Central memory CD8-positive, alpha-beta T cell (primary cell): Measurements from ENCODE around the gene RTF2.
A peak's percentile ranks its signal among the peaks of the same experiment; 100 is the strongest.

ENCODE experiments used
- ATAC-seq: fragments of 150-1000 bp; cut with Tn5 transposase; replicated peaks from 2 replicates; pipeline ENCODE4 v1.10.0; 2022; ENCODE audit warnings: mild to moderate bottlenecking, moderate FRiP score, moderate number of reproducible peaks; ENCODE audit not compliant: poor library complexity, severe bottlenecking; ENCODE audit errors: extremely low read depth
- DNase-seq, 2 donors: peaks; one replicate each; pipeline ENCODE4 v3.0.0; 2021; ENCODE audit warnings: low spot score in 2 of 2
- H3K27ac Mint-ChIP-seq: one replicate; pipeline ENCODE4 v1.8.0; 2022; ENCODE audit warnings: low read depth, mild to moderate bottlenecking, moderate library complexity, mixed read lengths
- H3K27me3 Mint-ChIP-seq: one replicate; pipeline ENCODE4 v1.8.0; 2022; ENCODE audit warnings: mixed read lengths
- H3K36me3 Mint-ChIP-seq: one replicate; pipeline ENCODE4 v1.8.0; 2022; ENCODE audit warnings: mild to moderate bottlenecking, moderate library complexity, mixed read lengths; ENCODE audit not compliant: insufficient read depth
- H3K4me1 Mint-ChIP-seq: one replicate; pipeline ENCODE4 v1.8.0; 2022; ENCODE audit warnings: mixed read lengths
- H3K4me3 Mint-ChIP-seq: one replicate; pipeline ENCODE4 v1.8.0; 2022; ENCODE audit warnings: mild to moderate bottlenecking, moderate library complexity, mixed read lengths
- H3K9me3 Mint-ChIP-seq: one replicate; pipeline ENCODE4 v1.8.0; 2022; ENCODE audit warnings: mixed read lengths

The RTF2 gene

DNA sequence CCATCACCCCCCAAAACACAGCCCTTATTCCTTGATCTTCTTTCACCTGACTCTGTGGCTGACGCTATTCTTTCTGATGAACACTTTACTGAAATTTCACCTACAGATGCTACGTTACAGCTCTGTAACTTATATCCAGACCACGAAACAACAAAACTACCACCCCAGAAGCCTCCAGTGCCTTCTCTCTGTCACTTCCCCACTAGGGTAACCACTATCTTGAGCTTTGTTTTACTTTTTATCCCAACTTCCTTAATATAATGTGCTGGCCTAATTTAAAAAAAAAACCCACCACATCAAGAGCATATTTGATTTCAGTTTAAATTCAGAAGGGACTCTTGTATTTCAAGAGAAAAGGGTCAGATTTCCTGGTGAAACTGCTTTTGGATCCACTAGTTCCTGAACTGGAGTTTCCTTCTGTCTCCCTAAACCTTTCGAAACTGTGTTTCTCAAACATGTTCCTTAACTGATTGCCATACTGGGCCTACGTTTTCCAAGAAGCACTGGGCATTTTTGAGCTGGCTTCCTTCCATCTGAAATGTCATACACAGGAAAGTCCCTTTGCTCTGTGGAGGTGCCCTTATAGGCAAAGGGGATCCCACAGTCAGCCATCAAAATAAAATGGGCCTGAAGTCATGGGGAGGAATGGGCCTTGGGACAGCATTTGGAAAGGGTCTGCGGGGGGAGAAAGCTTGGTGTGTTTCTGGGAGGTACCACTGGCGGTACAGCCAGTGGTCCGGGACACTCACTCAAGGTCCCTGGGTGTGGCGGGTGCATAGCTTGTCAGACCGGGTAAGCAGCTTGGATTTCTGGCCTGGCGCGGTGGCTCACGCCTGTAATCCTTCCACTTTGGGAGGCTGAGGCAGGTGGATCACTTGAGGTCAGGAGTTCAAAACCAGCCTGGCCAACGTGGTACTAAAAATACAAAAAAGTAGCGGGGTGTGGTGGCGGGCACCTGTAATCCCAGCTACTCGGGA lies 25.8 kb upstream of the RTF2 start:
- DNase-seq, result no peak
- no peaks in the 10 kb centered on the region for H3K9me3 Mint-ChIP-seq
- peaks cover 39% of the 10 kb centered on the region for H3K4me1 Mint-ChIP-seq
- H3K4me3 Mint-ChIP-seq, result peak overlapping the region; percentile 4
- no peaks in the 10 kb centered on the region for H3K27me3 Mint-ChIP-seq
- peak overlapping the region; percentile 45 for H3K27ac Mint-ChIP-seq
- peaks cover 6% of the 10 kb centered on the region for H3K36me3 Mint-ChIP-seq
- peak; percentile 29 for ATAC-seq

DNA sequence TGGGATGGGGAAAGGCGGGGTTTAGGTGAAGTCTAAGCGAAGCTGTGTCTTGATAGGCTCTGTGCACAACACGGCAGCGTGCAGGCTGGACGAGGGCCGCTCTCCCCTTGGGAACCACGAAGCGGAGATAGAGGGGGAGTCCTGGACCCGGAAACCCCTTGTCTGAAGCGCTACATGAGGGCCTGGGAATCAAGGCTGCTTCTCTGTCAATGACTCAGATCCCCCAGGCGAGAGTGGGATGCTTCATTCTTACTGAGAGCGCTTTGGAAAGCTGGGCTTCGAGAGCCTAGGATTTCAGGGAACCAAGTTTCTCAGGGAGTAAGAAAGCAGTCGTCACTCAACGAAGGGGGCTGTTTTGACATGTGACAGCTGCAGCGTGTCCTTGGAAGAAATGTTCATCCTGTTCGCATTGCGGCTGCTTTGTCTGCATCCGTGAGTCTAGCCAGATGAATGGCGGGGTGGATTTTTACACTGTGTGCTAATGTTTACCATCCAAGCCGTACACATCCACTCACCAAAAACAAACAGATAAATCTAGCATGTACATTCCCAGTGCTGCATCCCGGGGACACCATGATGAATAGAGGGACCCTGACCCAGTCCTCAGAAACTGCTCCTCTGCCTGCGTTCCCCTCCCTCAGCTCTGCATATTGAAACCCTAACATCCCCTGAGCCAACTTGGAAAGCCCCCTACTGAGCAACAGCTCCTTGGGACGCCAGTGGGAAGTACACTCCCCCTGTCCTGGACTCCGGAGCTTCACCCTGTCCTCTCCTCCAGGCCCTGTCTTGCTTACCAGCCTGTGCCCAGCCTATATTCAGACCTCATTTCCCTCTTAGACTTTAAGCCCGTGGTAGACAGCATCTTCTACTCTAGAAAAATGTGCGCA lies 24.5 kb upstream of the RTF2 start:
- Mint-ChIP-seq H3K27ac (peak overlapping the region; percentile 4), H3K27me3 (no peaks in the 10 kb centered on the region), H3K36me3 (peaks cover 8% of the 10 kb centered on the region), H3K4me3 (no peak overlapping the region), H3K4me1 (peaks cover 27% of the 10 kb centered on the region), H3K9me3 (no peaks in the 10 kb centered on the region)
- ATAC-seq (no peak), DNase-seq (no peak)

DNA sequence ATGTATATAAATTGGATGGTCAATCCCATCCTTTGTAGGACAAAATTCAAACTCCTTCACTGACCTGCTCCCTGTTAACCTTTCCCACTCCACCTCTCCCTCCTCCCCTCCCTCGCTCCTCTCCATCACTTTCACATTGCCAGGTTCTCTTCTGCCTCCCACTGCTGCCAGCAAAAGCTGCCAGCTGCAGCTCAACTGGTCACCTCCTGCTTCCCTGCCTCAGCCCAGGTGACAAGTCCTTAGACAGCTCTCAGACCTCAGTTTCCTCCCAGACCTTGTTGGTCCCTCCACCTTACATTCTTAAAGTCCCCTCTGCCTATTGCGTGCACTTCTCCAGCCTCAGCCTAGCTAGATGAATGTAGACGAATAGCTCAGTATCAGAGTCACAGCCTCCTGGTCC lies 23.3 kb upstream of the RTF2 start:
- no peak for ATAC-seq
- Mint-ChIP-seq H3K4me3 (no peak overlapping the region), H3K9me3 (no peaks in the 10 kb centered on the region), H3K27me3 (no peaks in the 10 kb centered on the region), H3K36me3 (peaks cover 8% of the 10 kb centered on the region), H3K27ac (peak overlapping the region; percentile 4), H3K4me1 (peaks cover 20% of the 10 kb centered on the region)
- no peak for DNase-seq

DNA sequence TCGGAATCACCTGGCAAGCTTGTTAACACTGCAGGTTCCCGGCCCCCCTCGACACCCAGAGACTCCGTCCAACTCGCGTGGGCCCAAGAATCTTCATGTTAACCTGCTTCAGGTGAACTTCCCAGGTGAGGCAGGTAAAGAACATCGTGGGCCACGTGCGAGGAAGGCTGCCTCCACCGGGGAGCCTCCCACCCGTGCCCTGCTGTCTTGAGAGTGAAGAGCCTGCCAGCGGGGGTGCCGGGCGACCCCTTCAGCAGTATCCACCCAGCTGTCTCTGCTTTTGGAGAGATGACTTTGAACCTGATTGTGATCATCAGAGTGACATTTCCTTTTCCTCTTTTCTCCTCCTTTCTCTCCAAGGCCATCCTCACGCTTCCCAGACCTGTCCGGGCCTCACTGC lies 22.9 kb upstream of the RTF2 start:
- Mint-ChIP-seq H3K27me3 (no peaks in the 10 kb centered on the region), H3K4me3 (no peak overlapping the region), H3K9me3 (no peaks in the 10 kb centered on the region), H3K36me3 (peaks cover 11% of the 10 kb centered on the region), H3K27ac (peak overlapping the region; percentile 4), H3K4me1 (peaks cover 16% of the 10 kb centered on the region)
- no peak for DNase-seq
- ATAC-seq, result no peak

DNA sequence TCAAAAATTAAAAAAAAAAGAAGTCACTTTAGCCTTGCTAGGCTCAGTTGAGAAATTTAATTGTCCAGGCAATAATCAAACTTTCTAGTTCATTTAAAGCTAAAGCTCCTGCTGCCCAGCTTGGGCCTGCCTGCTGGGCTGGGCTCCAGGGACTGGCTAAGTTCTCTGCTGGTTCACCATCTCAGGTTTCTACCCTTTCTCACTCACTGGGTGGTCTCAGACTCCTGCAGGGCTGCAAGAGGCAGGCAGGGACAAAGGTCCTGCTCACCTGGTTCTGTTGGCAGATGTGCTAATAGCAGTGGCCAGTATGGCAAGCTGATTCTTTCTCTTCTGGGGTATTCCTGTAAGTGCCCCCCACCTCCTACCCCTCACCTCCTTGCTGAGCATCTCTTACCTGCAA lies 21.2 kb upstream of the RTF2 start:
- no peak for DNase-seq
- Mint-ChIP-seq H3K4me3 (no peak overlapping the region), H3K27ac (no peak overlapping the region), H3K27me3 (no peaks in the 10 kb centered on the region), H3K4me1 (peaks cover 5% of the 10 kb centered on the region), H3K36me3 (peaks cover 12% of the 10 kb centered on the region), H3K9me3 (no peaks in the 10 kb centered on the region)
- ATAC-seq, result no peak

DNA sequence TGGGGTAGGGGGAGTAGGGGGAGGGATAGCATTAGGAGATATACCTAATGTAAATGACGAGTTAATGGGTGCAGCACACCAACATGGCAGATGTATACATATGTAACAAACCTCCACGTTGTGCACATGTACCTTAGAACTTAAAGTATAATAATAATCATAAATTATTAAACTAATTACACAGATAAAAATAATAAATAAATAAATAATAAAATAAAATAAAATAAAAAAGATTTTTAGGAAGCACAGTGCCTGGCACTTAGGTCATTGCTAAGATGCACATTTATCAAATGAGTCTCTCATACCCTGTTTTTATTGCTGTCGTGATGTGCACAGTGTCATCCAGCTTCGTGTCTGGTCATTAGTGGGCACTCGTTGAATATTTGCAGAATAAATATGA lies 19.0 kb upstream of the RTF2 start:
- Mint-ChIP-seq H3K36me3 (peaks cover 14% of the 10 kb centered on the region), H3K27ac (no peak overlapping the region), H3K4me3 (no peak overlapping the region), H3K27me3 (no peaks in the 10 kb centered on the region), H3K9me3 (no peaks in the 10 kb centered on the region), H3K4me1 (no peaks in the 10 kb centered on the region)
- no peak for DNase-seq
- ATAC-seq, result no peak

DNA sequence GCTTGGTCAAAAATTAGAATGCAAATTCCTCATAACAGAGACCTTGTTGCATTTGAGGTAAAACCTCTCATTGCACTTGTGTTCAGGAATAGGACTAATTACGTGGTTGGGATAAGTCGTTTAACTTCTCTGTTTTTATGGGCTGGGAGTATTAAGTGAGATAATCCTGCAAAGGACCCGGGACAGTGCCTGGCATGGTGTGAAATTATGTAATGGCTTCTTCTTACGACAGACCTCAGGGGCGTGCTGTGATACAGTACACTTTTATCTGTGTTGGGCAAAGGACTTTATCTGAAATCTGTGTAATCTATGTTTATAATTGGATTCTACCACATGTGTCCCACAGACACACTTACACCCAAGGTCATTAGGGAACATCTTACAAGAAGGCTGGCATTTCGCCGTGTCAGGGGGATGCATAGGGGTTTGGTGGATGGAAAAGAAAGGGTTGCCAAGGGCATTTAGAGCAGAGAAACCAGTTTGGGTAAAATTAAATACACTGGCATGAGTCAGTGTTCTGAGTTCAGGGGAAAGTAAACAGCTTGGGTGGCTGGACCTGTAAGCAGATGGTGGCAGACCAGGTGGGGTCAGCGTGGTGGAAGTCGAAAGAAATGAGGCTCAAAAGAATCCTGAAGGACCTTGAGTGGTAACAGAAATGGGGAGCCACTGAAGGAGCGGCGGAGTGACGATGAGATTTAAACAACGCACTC lies 17.2 kb upstream of the RTF2 start:
- Mint-ChIP-seq H3K9me3 (no peaks in the 10 kb centered on the region), H3K4me3 (no peak overlapping the region), H3K36me3 (peaks cover 14% of the 10 kb centered on the region), H3K27me3 (no peaks in the 10 kb centered on the region), H3K27ac (no peak overlapping the region), H3K4me1 (no peaks in the 10 kb centered on the region)
- ATAC-seq (no peak), DNase-seq (no peak)

DNA sequence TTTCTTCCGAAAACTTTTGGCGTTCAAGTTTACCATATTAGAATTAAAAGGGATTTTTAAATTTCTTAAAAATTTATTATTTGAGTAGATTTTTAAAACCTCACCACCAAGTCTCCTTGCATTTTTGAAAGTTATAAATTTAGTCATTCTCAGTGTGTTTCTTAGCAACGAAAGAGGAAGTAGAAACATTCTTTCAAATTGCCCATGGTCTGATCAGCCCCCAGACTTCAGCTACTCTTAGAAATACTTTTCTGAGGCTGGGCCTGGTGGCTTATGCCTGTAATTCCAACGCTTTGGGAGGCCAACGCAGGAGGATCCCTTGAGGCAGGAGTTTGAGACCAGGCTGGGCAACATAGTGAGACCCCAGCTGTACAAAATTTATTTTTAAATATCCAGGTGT lies 15.1 kb upstream of the RTF2 start:
- Mint-ChIP-seq H3K9me3 (no peaks in the 10 kb centered on the region), H3K4me1 (no peaks in the 10 kb centered on the region), H3K4me3 (no peak overlapping the region), H3K27me3 (no peaks in the 10 kb centered on the region), H3K27ac (peak overlapping the region; percentile 59), H3K36me3 (peaks cover 12% of the 10 kb centered on the region)
- DNase-seq, result no peak
- no peak for ATAC-seq

DNA sequence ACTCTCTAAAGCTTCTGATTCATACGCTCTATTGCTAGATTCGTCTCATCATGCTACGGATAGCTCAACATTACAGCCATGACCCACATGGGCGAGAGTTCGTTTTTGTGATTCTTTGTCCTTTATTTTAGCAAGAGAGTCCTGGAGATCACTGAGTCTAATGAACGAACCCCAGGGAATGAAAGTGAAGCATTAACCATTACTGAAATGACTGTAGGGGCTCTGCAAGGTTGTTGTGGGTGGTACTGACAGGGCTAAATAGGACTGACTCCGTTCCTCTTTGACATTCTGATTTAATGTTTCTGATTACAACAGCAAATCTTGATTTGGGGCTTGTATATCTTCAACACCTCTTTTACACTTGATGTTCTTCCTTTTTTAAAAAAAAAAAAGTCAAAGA lies 13.7 kb upstream of the RTF2 start:
- no peak for ATAC-seq

DNA sequence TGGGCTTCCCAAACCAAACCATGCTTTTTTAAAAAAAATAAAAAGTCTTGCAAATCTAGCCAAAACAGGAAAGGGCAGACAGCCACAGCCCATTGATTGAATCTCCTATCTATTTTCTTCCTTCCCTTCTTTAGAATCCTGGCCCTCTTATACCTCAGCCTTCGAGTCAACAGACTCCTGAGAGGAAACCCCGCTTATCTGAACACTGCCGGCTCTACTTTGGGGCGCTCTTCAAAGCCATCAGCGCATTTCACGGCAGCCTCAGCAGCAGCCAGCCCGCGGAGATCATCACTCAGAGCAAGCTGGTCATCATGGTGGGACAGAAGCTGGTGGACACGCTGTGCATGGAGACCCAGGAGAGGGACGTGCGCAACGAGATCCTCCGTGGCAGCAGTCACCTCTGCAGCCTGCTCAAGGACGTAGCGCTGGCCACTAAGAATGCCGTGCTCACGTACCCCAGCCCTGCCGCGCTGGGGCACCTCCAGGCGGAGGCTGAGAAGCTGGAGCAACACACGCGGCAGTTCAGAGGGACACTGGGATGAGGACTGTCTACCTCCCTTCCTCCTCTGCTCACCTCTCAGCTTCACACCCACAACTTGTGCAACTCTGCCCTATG lies 10.1 kb upstream of the RTF2 start:
- no peaks in the 10 kb centered on the region for H3K27me3 Mint-ChIP-seq
- no peak for DNase-seq
- H3K36me3 Mint-ChIP-seq, result peaks cover 5% of the 10 kb centered on the region
- peaks cover 17% of the 10 kb centered on the region for H3K4me1 Mint-ChIP-seq
- no peak for ATAC-seq
- no peak overlapping the region for H3K4me3 Mint-ChIP-seq
- no peaks in the 10 kb centered on the region for H3K9me3 Mint-ChIP-seq
- peak overlapping the region; percentile 76 for H3K27ac Mint-ChIP-seq

More for the DNA sequence above, 13.7 kb upstream of the RTF2 start:
- Mint-ChIP-seq H3K4me1 (no peaks in the 10 kb centered on the region), H3K27me3 (no peaks in the 10 kb centered on the region), H3K36me3 (peaks cover 8% of the 10 kb centered on the region), H3K4me3 (no peak overlapping the region), H3K27ac (peak overlapping the region; percentile 41), H3K9me3 (no peaks in the 10 kb centered on the region)
- no peak for DNase-seq

DNA sequence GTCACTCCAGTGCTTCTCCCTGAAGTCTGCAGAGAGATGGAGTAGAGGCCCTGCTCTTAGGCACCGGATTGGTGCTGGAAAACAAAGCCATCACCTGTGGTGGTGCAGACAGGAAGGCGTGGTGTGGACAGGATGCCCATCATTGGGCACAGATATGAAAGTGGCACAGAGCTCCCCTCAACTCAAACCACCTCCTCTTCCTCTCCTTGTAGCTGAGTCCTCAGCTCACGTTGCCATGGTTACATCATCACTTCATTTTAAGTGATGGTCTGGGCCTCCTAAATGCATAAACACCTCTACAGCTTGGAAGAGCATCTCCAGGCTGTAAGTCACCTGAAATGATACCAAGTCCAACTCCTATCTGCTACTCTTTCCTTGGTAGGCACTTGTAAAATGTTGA lies 8.0 kb upstream of the RTF2 start:
- H3K9me3 Mint-ChIP-seq, result no peaks in the 10 kb centered on the region
- H3K36me3 Mint-ChIP-seq, result peaks cover 2% of the 10 kb centered on the region
- H3K27ac Mint-ChIP-seq, result peak overlapping the region; percentile 80
- DNase-seq, result peak; percentile 39 to 59
- ATAC-seq, result peak; percentile 98
- peaks cover 26% of the 10 kb centered on the region for H3K4me1 Mint-ChIP-seq
- H3K27me3 Mint-ChIP-seq, result no peaks in the 10 kb centered on the region
- peak overlapping the region; percentile 34 for H3K4me3 Mint-ChIP-seq

DNA sequence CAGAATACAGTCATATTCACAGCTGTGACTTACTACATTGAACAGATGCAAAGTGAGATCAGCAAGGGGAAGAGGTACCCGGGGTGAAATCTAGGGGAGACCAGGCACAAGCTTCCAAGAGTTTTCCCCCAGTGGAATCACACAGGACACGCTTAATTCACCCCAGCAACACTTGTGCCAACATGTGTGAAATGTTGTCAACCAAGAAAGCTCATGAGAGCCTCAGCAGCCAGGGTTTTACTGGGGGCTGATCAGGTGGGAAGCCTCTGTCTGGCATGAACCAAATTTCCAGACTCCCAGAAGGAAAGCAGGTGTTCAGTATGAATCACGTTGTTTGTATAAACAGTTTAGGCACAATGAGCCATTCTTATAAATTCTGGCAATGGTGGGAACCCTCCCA lies 6.9 kb upstream of the RTF2 start:
- Mint-ChIP-seq H3K27ac (peak overlapping the region; percentile 80), H3K9me3 (no peaks in the 10 kb centered on the region), H3K36me3 (peaks cover 2% of the 10 kb centered on the region), H3K4me3 (no peak overlapping the region), H3K27me3 (no peaks in the 10 kb centered on the region), H3K4me1 (peaks cover 26% of the 10 kb centered on the region)
- ATAC-seq (no peak), DNase-seq (no peak)
